NCI-H446 treated with DMSO at 0.1 percent for 48 hours (cell line): Measurements from ENCODE around the gene FGD6.
A peak's percentile ranks its signal among the peaks of the same experiment; 100 is the strongest.
"Not testable (repeated sequence)": the region's sequence is repeated elsewhere in the genome, so short reads cannot be mapped to it uniquely, and the experiment has no call there.

Experiments
- DNase-seq: peaks from one replicate; lab custom pipeline; 2025; lab: John Stamatoyannopoulos, UW

FGD6 gene

GRCh38 chr12:95205016-95205624 is 12.1 kb downstream of the FGD6 start:
- DNase-seq: no peak

GRCh38 chr12:95204141-95204866 is 13.0 kb downstream of the FGD6 start:
- DNase-seq: no peak

DNA sequence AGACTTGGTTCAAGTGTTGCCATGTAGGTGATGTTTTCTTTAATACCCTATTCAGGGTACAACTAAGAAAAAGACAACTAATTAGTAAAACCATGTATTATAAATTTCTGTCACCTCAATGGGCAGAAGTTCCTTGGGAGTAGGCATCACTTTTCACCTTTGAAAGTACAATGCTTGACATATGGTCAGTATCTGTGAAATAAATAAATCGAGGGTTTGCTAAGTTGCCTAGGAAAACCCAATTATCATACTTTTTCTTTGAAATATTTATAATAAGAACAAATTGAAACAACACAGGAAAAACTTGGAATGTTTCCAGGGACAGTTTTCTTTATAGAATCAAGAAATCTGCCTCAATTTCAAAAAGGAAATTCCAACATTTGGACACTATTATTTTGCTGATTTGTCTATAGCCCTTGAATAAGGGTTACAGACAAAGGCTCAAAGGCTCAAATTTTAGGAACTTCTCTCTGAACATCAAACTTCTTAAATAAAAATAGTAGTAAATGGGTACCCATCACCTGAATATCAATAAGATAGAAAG is 13.7 kb downstream of the FGD6 start:
- DNase-seq: no peak

DNA sequence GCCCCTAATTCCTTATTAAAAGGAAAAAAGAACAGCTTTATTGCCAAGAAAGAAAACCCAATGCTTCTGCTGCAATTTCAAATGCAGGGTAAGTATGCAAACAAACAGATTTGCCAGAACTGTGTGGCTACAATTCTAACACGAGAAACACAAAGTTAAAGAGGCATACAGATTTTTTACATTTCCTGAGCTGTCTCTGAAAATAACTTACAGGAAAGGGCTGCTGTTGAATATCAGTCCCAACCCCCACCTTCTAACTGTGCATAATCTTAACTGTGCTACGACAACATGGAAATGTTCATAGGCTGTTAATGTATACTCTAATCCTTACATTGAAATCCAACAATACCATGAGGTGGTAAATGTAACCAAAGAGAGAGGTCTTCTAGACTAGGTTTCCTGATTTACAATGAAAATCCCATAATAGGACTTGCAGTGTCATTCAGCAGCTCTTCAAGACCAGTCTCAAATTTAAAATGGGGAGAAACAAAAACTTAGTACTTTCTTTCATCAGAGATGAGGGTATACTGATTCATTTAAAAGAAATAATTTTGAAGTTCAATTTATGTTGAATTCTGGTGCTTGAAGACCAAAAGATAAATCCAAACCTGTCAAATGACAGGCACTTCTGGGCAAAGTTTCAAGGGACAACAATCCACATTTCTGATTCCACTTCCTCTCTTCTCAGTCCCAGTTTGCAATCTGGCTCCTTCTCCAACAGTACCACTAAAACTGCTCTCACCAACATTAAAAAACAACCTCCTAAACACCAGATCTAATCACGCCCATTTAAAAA is 14.4 kb downstream of the FGD6 start:
- DNase-seq: peak; percentile 41

DNA sequence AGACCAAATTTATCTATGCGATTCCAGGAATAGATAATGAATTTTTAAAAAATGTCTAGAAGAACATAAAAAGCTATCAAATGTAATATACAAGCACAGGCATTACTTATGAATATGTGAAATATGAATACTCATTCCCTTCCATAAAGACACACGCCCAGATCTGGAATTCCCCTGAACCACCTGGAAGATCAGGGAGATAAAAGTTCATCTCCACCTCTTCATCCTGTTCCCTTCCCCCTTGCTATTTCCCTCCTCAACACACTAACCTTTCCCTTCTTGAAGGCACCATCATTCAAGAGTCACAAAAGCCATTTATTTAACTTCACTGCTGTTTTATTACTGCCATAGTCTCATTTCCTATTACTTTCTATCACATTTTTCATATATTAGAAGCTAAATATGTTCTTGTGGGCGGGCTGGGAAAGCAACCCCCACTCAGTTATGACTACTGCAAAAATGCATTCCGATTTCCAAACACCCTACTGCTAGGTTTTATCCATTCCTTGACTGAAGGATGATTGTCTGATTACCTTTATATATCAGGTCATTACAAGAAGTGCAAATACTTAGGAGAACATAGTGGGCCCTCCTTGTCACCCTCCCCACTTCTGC is 16.1 kb downstream of the FGD6 start:
- DNase-seq: no peak

- DNase-seq: no peak
Observed at GRCh38 chr12:95200128-95200894, 17.0 kb downstream of the FGD6 start.

- DNase-seq: no peak
Observed at GRCh38 chr12:95198914-95199313, 18.4 kb downstream of the FGD6 start.

DNA sequence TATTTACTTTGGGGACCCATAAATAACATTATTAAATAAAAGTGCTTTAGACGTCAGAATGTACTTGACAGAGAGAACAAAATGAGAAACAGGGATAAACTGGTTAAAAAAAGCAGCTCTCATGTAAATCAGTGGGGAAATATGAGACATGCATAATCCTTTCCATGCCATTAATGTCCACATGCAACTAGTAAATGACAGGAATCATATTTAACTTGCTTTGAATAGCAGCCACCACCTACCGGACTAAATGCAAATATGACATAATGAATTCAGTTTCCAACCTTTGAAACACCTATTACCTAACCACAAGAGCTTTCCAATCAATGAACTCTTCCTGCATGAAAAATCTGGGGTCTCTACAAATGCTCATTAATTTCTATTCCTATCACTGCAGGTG is 19.6 kb downstream of the FGD6 start:
- no peak for DNase-seq

GRCh38 chr12:95196875-95197569 is 20.2 kb downstream of the FGD6 start:
- not testable (repeated sequence) for DNase-seq

DNA sequence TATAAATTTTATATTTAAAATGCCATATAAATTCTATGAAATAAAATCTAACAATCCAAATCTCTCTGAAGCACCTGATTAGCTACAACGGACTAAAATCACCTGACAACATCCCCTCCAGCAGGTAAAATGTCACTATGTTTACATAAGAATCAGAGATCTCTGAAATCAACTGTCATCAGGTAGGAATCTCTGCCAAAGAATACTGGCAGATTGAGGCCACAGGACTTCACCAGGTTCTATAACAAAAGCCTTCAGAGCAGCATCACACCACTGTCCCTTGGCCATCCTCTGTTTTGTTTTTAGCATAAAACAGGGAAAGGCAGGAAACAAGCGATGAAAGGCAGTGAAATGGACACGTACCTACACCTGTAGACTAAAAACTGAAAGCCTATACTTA is 22.1 kb downstream of the FGD6 start:
- DNase-seq: no peak

GRCh38 chr12:95193139-95193538 is 24.1 kb downstream of the FGD6 start:
- DNase-seq: no peak

- no peak for DNase-seq
Observed at GRCh38 chr12:95192271-95192670, 25.0 kb downstream of the FGD6 start.

- no peak for DNase-seq
Observed at GRCh38 chr12:95191060-95191696, 26.1 kb downstream of the FGD6 start.

- no peak for DNase-seq
Observed at GRCh38 chr12:95187865-95188415, 29.3 kb downstream of the FGD6 start.

- no peak for DNase-seq
Observed at GRCh38 chr12:95185854-95186253, 31.4 kb downstream of the FGD6 start.

- DNase-seq: no peak
Observed at GRCh38 chr12:95185072-95185471, 32.2 kb downstream of the FGD6 start.

DNA sequence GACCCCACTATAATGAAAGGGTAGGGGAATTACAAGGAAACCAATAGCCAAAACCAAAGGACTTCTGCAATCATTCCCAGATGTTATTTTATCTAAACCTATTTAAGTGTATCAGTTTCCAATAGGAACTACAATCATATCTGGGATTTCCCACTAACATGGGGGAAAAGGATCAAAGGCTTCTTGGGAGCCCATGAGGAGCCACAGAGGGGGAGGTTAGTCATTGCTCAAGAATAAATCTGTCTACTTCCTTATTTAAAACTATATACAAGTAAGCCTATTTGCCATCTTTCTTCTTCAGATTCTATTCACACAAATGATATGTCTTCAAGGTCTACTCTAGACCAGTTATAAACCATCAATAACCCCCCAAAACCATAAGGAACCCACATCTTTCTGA is 33.1 kb downstream of the FGD6 start:
- DNase-seq: no peak

GRCh38 chr12:95182868-95183415 is 34.3 kb downstream of the FGD6 start:
- no peak for DNase-seq

DNA sequence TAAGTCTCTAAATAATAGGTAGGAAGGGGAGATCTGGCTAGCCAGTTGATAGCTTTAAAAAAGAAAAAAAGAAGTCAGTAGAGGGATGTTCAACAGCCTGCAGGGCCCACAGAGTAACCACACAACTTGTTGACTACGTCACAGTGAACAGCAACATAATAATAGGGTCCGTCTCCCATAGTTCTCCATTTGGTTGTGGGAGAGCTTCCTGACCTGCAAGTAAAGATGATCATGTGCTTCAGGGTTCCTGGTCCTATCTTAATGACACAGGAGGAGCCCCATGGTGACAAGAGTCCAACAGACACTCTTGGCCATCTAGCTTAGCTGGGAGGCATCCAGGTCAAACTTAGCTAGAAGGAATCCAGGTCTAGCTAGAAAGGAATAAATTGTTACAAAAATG is 36.2 kb downstream of the FGD6 start:
- no peak for DNase-seq

DNA sequence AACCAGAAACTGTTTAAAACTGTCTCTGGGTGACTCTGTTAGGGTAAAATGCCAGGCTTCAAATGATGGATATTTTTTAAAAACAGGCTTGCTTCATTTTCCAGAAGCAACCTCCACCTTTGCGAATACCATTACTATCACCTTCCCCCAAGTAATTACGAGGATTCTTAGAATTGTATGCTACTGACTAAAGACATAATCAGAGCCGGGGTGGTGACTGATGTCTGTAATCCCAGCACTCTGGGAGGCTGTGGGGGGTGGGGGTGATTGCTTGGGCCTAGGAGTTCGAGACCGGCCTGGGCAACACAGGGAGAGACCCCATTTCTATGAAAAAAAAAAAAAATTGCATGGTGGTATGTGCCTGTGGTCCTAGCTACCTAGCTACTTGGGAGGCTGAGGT is 38.3 kb downstream of the FGD6 start:
- no peak for DNase-seq
